Measurements from ENCODE around the gene ADCY2. TPM values are rescaled to one million over a fixed set of nuclear protein-coding genes. Genes with fewer than 3 reads are reported as not detected.

ADCY2 gene
- total RNA-seq, 1 donor from 2014 or later: 0.95 TPM

DNA sequence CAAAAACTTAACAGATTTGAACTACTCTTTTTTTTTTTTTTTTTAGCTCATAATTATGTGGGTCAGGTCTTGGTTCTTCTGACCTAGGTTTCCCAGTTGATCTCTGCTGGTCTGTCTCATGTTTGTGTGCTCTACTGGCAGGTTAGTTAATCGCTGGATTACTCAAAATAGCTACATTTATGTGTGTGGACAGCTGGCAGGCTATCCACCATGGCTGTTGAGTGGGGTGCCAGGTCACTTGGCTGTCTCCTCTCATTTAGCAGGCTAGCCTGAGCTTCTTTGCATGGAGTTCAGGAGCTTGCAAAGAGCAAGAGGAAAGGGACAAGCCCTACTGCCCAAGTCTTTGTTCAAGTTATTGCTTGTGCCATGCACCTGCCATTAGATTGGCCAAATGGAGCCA lies 9.3 kb downstream of the ADCY2 start:
- H3K36me3 Mint-ChIP-seq (ENCODE audit: low read depth): no peaks in the 10 kb centered on the region
- H3K9me3 Mint-ChIP-seq (ENCODE audit: low read depth): no peaks in the 10 kb centered on the region
- H3K27ac Mint-ChIP-seq (ENCODE audit: unreplicated experiment): no peak overlapping the region
- H3K27me3 Mint-ChIP-seq (ENCODE audit: low read depth): peaks cover 28% of the 10 kb centered on the region
- H3K4me1 Mint-ChIP-seq (ENCODE audit: low read depth): no peaks in the 10 kb centered on the region
- no peak for DNase-seq (ENCODE audit: low spot score)
- H3K4me3 Mint-ChIP-seq (ENCODE audit: unreplicated experiment): no peak overlapping the region
- TF ChIP-seq, protein P1, sequence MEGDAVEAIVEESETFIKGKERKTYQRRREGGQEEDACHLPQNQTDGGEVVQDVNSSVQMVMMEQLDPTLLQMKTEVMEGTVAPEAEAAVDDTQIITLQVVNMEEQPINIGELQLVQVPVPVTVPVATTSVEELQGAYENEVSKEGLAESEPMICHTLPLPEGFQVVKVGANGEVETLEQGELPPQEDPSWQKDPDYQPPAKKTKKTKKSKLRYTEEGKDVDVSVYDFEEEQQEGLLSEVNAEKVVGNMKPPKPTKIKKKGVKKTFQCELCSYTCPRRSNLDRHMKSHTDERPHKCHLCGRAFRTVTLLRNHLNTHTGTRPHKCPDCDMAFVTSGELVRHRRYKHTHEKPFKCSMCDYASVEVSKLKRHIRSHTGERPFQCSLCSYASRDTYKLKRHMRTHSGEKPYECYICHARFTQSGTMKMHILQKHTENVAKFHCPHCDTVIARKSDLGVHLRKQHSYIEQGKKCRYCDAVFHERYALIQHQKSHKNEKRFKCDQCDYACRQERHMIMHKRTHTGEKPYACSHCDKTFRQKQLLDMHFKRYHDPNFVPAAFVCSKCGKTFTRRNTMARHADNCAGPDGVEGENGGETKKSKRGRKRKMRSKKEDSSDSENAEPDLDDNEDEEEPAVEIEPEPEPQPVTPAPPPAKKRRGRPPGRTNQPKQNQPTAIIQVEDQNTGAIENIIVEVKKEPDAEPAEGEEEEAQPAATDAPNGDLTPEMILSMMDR (IDR thresholded peaks at IDR 0.05): no peak

DNA sequence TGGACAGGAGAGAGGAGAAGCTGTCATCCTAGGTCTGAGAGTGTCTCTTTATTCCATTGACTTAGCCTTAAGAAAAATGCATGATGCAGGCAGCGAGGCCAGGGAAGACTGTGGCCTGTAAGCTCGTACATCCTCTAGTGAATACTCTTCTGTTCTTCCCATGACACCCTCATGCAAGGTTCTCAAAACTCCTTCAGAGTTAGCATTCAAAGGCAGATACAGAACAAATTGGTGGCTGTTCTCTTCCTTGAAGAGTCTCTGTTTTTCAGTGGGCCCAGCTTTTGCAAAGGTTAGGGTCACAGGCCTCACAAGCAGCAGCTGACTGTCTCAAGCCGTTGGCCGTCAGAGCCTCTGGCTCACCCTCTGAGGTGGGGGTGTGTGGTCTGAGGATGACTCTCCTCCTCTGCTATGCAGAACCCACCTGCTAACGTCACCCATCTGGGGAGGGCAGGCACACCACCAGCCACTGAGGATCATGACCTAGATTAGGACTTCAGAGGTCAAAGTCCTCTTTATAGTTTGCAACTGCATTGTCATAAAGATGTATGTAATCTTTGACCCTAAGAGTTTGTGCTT lies 15.1 kb downstream of the ADCY2 start:
- TF ChIP-seq, protein P1 (IDR thresholded peaks at IDR 0.05): no peak
- no peak overlapping the region for H3K4me3 Mint-ChIP-seq (ENCODE audit: unreplicated experiment)
- DNase-seq (ENCODE audit: low spot score): no peak
- no peaks in the 10 kb centered on the region for H3K36me3 Mint-ChIP-seq (ENCODE audit: low read depth)
- peaks cover 13% of the 10 kb centered on the region for H3K27me3 Mint-ChIP-seq (ENCODE audit: low read depth)
- no peaks in the 10 kb centered on the region for H3K9me3 Mint-ChIP-seq (ENCODE audit: low read depth)
- H3K4me1 Mint-ChIP-seq (ENCODE audit: low read depth): peaks cover 3% of the 10 kb centered on the region
- H3K27ac Mint-ChIP-seq (ENCODE audit: unreplicated experiment): no peak overlapping the region

DNA sequence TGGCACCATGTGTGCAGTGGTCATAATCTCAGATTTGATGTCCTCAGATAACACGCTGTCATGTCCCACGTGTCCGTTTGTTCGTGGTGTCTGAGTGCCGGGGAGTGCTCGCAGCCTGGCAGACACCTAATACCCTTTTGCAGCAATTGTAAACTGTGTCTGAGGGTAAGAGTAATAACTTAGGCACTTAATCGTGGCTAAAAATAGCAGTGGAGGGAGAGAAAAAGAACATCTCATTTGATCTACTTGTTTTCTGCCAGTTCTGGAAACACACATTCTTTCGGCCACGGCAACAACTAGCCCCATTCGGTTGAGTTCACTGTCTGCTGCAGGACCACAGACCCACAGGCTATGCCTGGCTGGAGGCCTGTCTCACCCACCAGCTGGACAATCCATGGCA lies 16.5 kb downstream of the ADCY2 start:
- TF ChIP-seq, protein P1 (IDR thresholded peaks at IDR 0.05): no peak
- Mint-ChIP-seq H3K27ac (ENCODE audit: unreplicated experiment) (no peak overlapping the region), H3K27me3 (ENCODE audit: low read depth) (peaks cover 8% of the 10 kb centered on the region), H3K9me3 (ENCODE audit: low read depth) (no peaks in the 10 kb centered on the region), H3K4me3 (ENCODE audit: unreplicated experiment) (no peak overlapping the region), H3K4me1 (ENCODE audit: low read depth) (peaks cover 3% of the 10 kb centered on the region), H3K36me3 (ENCODE audit: low read depth) (no peaks in the 10 kb centered on the region)
- DNase-seq (ENCODE audit: low spot score): no peak

DNA sequence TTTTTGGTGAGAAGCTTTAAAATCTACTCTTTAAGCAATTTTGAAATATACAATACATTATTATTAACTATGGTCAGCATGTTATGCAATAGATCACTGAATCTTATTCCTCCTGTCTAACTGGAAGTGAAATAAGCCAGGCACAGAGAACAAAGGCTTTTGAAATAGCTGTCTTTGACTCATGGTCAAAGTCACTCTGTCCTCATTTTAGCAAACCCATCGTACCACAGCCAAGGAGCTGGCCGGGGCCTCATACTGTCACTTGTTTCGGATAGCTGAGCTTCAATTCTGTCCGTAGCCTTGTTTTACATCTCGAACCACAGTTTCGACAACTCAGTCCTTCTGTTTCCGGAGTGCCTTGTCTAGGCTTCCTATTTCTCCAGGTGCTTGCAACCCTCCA lies 19.2 kb downstream of the ADCY2 start:
- Mint-ChIP-seq H3K9me3 (ENCODE audit: low read depth) (no peaks in the 10 kb centered on the region), H3K4me3 (ENCODE audit: unreplicated experiment) (no peak overlapping the region), H3K27ac (ENCODE audit: unreplicated experiment) (no peak overlapping the region), H3K27me3 (ENCODE audit: low read depth) (peaks cover 15% of the 10 kb centered on the region), H3K4me1 (ENCODE audit: low read depth) (peaks cover 3% of the 10 kb centered on the region), H3K36me3 (ENCODE audit: low read depth) (no peaks in the 10 kb centered on the region)
- TF ChIP-seq, protein P1 (IDR thresholded peaks at IDR 0.05): no peak
- DNase-seq (ENCODE audit: low spot score): no peak

DNA sequence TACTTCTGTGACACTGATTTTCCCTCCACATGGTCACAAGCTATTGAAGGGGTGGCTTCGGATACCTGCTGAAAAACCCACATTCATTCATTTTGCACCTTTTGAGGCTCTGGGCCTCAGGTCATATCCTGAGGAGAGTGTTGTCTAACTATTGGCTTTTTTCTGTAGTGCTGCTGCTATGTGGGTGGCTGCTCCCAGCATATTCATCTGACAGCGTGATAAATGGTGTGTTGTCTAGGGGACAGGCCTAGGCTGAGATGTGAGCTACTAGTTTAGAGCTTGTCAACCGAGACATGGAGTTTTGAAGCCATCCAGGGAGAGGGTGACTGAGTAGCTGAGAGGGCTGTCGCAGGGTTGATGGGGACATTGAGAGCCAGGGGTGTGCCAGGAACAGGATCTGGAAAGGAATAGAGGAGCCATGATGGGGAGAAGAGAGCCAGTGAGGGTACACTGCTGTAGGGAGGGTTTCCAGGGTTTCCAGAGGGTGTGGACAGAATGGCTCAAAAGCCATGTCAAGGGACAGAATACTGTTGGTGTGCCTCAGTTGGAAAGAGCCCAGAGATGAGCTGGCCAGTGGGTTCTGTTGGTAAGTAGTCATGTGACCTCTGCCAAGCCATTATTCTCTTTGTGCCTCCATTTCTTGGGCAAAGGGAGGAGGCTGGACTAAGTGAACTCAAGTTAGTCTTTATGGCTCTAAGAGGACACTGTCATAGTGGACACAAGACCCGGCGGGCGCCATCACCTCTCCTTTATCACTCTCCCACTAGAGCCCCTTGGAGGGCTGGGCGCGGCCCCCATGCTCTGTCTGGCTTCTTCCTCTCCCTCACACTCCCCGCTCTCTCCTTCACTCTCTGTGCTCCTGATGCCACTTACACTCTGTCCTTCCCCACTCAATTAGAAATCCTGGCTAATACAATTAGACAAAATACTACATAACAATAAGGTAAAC lies 19.9 kb downstream of the ADCY2 start:
- no peaks in the 10 kb centered on the region for H3K9me3 Mint-ChIP-seq (ENCODE audit: low read depth)
- H3K36me3 Mint-ChIP-seq (ENCODE audit: low read depth): no peaks in the 10 kb centered on the region
- H3K27me3 Mint-ChIP-seq (ENCODE audit: low read depth): peaks cover 20% of the 10 kb centered on the region
- no peak overlapping the region for H3K27ac Mint-ChIP-seq (ENCODE audit: unreplicated experiment)
- TF ChIP-seq, protein P1 (IDR thresholded peaks at IDR 0.05): no peak
- H3K4me3 Mint-ChIP-seq (ENCODE audit: unreplicated experiment): no peak overlapping the region
- no peak for DNase-seq (ENCODE audit: low spot score)
- peaks cover 7% of the 10 kb centered on the region for H3K4me1 Mint-ChIP-seq (ENCODE audit: low read depth)

All from chondrocyte (in vitro differentiated cells).